Measurements from ENCODE around the gene KDR.

DNA sequence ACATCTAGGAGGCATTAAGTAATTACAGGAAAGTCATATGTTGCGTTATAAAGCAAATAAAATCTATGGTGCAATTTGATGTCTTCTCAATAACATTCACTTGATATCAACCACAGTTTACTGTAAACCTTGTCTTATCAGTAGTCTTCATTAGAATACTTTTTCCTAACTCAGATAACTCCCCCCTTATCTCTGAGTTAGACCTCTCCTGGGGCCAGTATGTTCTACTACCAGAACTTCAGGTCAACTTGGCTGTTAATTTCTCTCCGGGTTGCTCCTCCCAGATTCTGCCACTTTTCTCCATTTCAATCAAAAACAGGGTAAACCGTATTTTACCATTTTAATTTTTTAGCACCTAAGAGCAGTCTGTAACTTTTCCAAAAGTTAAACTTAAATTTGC, 50.0 kb downstream of the KDR start:
- TF ChIP-seq, protein P1, sequence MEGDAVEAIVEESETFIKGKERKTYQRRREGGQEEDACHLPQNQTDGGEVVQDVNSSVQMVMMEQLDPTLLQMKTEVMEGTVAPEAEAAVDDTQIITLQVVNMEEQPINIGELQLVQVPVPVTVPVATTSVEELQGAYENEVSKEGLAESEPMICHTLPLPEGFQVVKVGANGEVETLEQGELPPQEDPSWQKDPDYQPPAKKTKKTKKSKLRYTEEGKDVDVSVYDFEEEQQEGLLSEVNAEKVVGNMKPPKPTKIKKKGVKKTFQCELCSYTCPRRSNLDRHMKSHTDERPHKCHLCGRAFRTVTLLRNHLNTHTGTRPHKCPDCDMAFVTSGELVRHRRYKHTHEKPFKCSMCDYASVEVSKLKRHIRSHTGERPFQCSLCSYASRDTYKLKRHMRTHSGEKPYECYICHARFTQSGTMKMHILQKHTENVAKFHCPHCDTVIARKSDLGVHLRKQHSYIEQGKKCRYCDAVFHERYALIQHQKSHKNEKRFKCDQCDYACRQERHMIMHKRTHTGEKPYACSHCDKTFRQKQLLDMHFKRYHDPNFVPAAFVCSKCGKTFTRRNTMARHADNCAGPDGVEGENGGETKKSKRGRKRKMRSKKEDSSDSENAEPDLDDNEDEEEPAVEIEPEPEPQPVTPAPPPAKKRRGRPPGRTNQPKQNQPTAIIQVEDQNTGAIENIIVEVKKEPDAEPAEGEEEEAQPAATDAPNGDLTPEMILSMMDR (IDR thresholded peaks at IDR 0.05 in 2 of 3, conservative IDR thresholded peaks at IDR 0.05 in 1 of 3; ENCODE audit: borderline replicate concordance in 1 of 3, insufficient read depth in 1 of 3, low read depth in 2 of 3, low read length in 2 of 3), result no peak
- TF ChIP-seq MAX (IDR thresholded peaks at IDR 0.05) (no peak), POLR2A (IDR thresholded peaks at IDR 0.05; ENCODE audit: borderline replicate concordance, extremely low read depth, insufficient read depth, insufficient read length) (no peak), SP1 (IDR thresholded peaks at IDR 0.05; ENCODE audit: low read depth) (no peak)

Data from HCT116 (cell line).